SJSA1 (cell line): ENCODE results near the gene TALDO1. TPM values are rescaled to one million over a fixed set of nuclear protein-coding genes. Genes with fewer than 3 reads are reported as not detected.

Experiments used
- DNase-seq, 2 experiments: peaks; one replicate each; pipeline ENCODE4 v3.0.0-alpha.2; 2015 to 2020; ENCODE audit warnings: low spot score in 2 of 2, low read depth in 1 of 2
- H3K27ac ChIP-seq: fragments of 250-450 bp; sonication (Bioruptor Pico); 2 replicates; pipeline ENCODE4 v1.5.1; 2020; ENCODE audit warnings: mild to moderate bottlenecking, moderate library complexity
- H3K27me3 ChIP-seq: fragments of 250-450 bp; sonication (Bioruptor Pico); replicated peaks from 2 replicates; pipeline ENCODE4 v1.5.1; 2020; ENCODE audit warnings: mild to moderate bottlenecking, moderate library complexity
- H3K36me3 ChIP-seq: fragments of 250-450 bp; sonication (Bioruptor Pico); 2 replicates; pipeline ENCODE4 v1.5.1; 2020; ENCODE audit warnings: mild to moderate bottlenecking
- H3K4me1 ChIP-seq: fragments of 250-450 bp; sonication (Bioruptor Pico); replicated peaks from 2 replicates; pipeline ENCODE4 v1.6.1; 2021; ENCODE audit warnings: mild to moderate bottlenecking
- H3K4me3 ChIP-seq: fragments of 250-450 bp; sonication (Bioruptor Pico); 2 replicates; pipeline ENCODE4 v1.5.1; 2020; ENCODE audit warnings: mild to moderate bottlenecking
- H3K9me3 ChIP-seq: fragments of 250-450 bp; sonication (Bioruptor Pico); replicated peaks from 2 replicates; pipeline ENCODE4 v1.5.1; 2020; ENCODE audit warnings: mild to moderate bottlenecking
- total RNA-seq: library from RNA; depleted of rRNA; stranded (reverse); fragments of >200 nt; shearing (Covaris generic); gene quantifications from 2 replicates; pipeline ENCODE4 v1.2.3, GENCODE V29; 2014

The TALDO1 gene
- total RNA-seq, 1 experiment from 2014 or later: 159 TPM

- Histone ChIP-seq H3K27me3 (no peaks in the 10 kb centered on the region), H3K27ac (no peak overlapping the region), H3K9me3 (no peaks in the 10 kb centered on the region), H3K4me1 (no peaks in the 10 kb centered on the region; the same call in 1 of the 2 replicates), H3K36me3 (no peaks in the 10 kb centered on the region), H3K4me3 (no peak overlapping the region)
- DNase-seq: no peak
These were observed 40.8 kb upstream of the TALDO1 start for GRCh38 chr11:706439-706956.

GRCh38 chr11:706957-707816 is 40.1 kb upstream of the TALDO1 start:
- H3K4me3 ChIP-seq: no peak overlapping the region
- no peaks in the 10 kb centered on the region for H3K36me3 ChIP-seq
- H3K4me1 ChIP-seq: no peaks in the 10 kb centered on the region; the same call in 1 of the 2 replicates
- DNase-seq: no peak
- no peaks in the 10 kb centered on the region for H3K27me3 ChIP-seq
- no peak overlapping the region for H3K27ac ChIP-seq
- H3K9me3 ChIP-seq: no peaks in the 10 kb centered on the region

- H3K27me3 ChIP-seq: no peaks in the 10 kb centered on the region
- no peaks in the 10 kb centered on the region for H3K36me3 ChIP-seq
- no peaks in the 10 kb centered on the region for H3K9me3 ChIP-seq
- no peak for DNase-seq
- H3K4me3 ChIP-seq: no peak overlapping the region
- no peak overlapping the region for H3K27ac ChIP-seq
- no peaks in the 10 kb centered on the region; the same call in 1 of the 2 replicates for H3K4me1 ChIP-seq
These were observed 39.3 kb upstream of the TALDO1 start for GRCh38 chr11:707817-708420.

- Histone ChIP-seq H3K4me1 (no peaks in the 10 kb centered on the region; the same call in 1 of the 2 replicates), H3K9me3 (no peaks in the 10 kb centered on the region), H3K27ac (no peak overlapping the region), H3K36me3 (no peaks in the 10 kb centered on the region), H3K4me3 (no peak overlapping the region), H3K27me3 (no peaks in the 10 kb centered on the region)
- DNase-seq: no peak
These were observed 38.8 kb upstream of the TALDO1 start for GRCh38 chr11:708511-708910.

GRCh38 chr11:709109-709997 is 37.9 kb upstream of the TALDO1 start:
- Histone ChIP-seq H3K4me3 (no peak overlapping the region), H3K4me1 (no peaks in the 10 kb centered on the region; the same call in 1 of the 2 replicates), H3K27me3 (no peaks in the 10 kb centered on the region), H3K27ac (no peak overlapping the region), H3K36me3 (no peaks in the 10 kb centered on the region), H3K9me3 (no peaks in the 10 kb centered on the region)
- no peak for DNase-seq

- no peaks in the 10 kb centered on the region for H3K36me3 ChIP-seq
- no peak overlapping the region for H3K4me3 ChIP-seq
- DNase-seq: no peak
- H3K27me3 ChIP-seq: peaks cover 5% of the 10 kb centered on the region; the same call in 1 of the 2 replicates
- H3K27ac ChIP-seq: no peak overlapping the region
- no peaks in the 10 kb centered on the region for H3K9me3 ChIP-seq
- H3K4me1 ChIP-seq: no peaks in the 10 kb centered on the region
These were observed 32.8 kb upstream of the TALDO1 start for GRCh38 chr11:714436-714835.

- no peaks in the 10 kb centered on the region for H3K36me3 ChIP-seq
- no peak for DNase-seq
- no peaks in the 10 kb centered on the region for H3K9me3 ChIP-seq
- no peaks in the 10 kb centered on the region for H3K4me1 ChIP-seq
- H3K4me3 ChIP-seq: no peak overlapping the region
- no peak overlapping the region for H3K27ac ChIP-seq
- H3K27me3 ChIP-seq: peaks cover 27% of the 10 kb centered on the region
These were observed 27.8 kb upstream of the TALDO1 start for GRCh38 chr11:719214-720016.

GRCh38 chr11:720017-720641 is 27.1 kb upstream of the TALDO1 start:
- no peaks in the 10 kb centered on the region for H3K9me3 ChIP-seq
- H3K36me3 ChIP-seq: no peaks in the 10 kb centered on the region
- H3K4me3 ChIP-seq: no peak overlapping the region
- no peak for DNase-seq
- no peak overlapping the region for H3K27ac ChIP-seq
- H3K4me1 ChIP-seq: no peaks in the 10 kb centered on the region
- H3K27me3 ChIP-seq: peaks cover 27% of the 10 kb centered on the region

GRCh38 chr11:720642-721246 is 26.5 kb upstream of the TALDO1 start:
- DNase-seq: no peak
- no peaks in the 10 kb centered on the region for H3K4me1 ChIP-seq
- peaks cover 27% of the 10 kb centered on the region for H3K27me3 ChIP-seq
- no peaks in the 10 kb centered on the region for H3K9me3 ChIP-seq
- no peak overlapping the region for H3K27ac ChIP-seq
- no peaks in the 10 kb centered on the region for H3K36me3 ChIP-seq
- H3K4me3 ChIP-seq: no peak overlapping the region

GRCh38 chr11:721247-721740 is 26.0 kb upstream of the TALDO1 start:
- no peak for DNase-seq
- H3K27ac ChIP-seq: no peak overlapping the region
- no peak overlapping the region for H3K4me3 ChIP-seq
- H3K27me3 ChIP-seq: peaks cover 27% of the 10 kb centered on the region
- no peaks in the 10 kb centered on the region for H3K36me3 ChIP-seq
- H3K9me3 ChIP-seq: no peaks in the 10 kb centered on the region
- no peaks in the 10 kb centered on the region for H3K4me1 ChIP-seq

GRCh38 chr11:721741-722345 is 25.4 kb upstream of the TALDO1 start:
- Histone ChIP-seq H3K36me3 (no peaks in the 10 kb centered on the region), H3K4me1 (no peaks in the 10 kb centered on the region), H3K4me3 (no peak overlapping the region), H3K9me3 (no peaks in the 10 kb centered on the region), H3K27me3 (peaks cover 27% of the 10 kb centered on the region), H3K27ac (no peak overlapping the region)
- no peak for DNase-seq

GRCh38 chr11:722346-722811 is 24.9 kb upstream of the TALDO1 start:
- Histone ChIP-seq H3K9me3 (no peaks in the 10 kb centered on the region), H3K27me3 (peaks cover 27% of the 10 kb centered on the region), H3K27ac (no peak overlapping the region), H3K4me1 (no peaks in the 10 kb centered on the region), H3K36me3 (no peaks in the 10 kb centered on the region), H3K4me3 (no peak overlapping the region)
- no peak for DNase-seq
